Fibroblast of lung (primary cell): ENCODE measurements around the gene NPHP4. TPM values are rescaled to one million over a fixed set of nuclear protein-coding genes. Genes with fewer than 3 reads are reported as not detected.

Experiments used
- DNase-seq, 2 donors: peaks; one replicate each; pipeline versions ENCODE4 v3.0.0 to v3.0.0-alpha.2; 2010; ENCODE audit warnings: low read depth in 2 of 2
- H2AFZ ChIP-seq: 2 replicates; pipeline ENCODE4 v1.5.1; 2012; ENCODE audit warnings: low read length, control low read depth, inconsistent platforms
- H3K27ac ChIP-seq: 2 replicates; pipeline ENCODE4 v1.5.1; 2011; ENCODE audit warnings: low read length, control low read depth; ENCODE audit not compliant: insufficient read depth
- H3K27me3 ChIP-seq: 2 replicates; pipeline ENCODE4 v1.5.1; 2011; ENCODE audit warnings: mild to moderate bottlenecking, low read length; ENCODE audit not compliant: control insufficient read depth, insufficient read depth
- H3K36me3 ChIP-seq: 2 replicates; pipeline ENCODE4 v1.5.1; 2011; ENCODE audit warnings: low read length; ENCODE audit not compliant: control insufficient read depth, insufficient read depth
- H3K4me1 ChIP-seq: 2 replicates; pipeline ENCODE4 v1.5.1; 2011; ENCODE audit warnings: low read length; ENCODE audit not compliant: control insufficient read depth, insufficient read depth; ENCODE audit errors: extremely low read depth
- H3K4me2 ChIP-seq: 2 replicates; pipeline ENCODE4 v1.5.1; 2011; ENCODE audit warnings: low read length, control low read depth; ENCODE audit not compliant: insufficient read depth; ENCODE audit errors: extremely low read depth
- H3K4me3 ChIP-seq, 4 experiments: fragments of 200-600 bp in 1 of 4; sonication (generic) in 1 of 4; replicated peaks in 1 of 4; 2 replicates each; pipeline ENCODE4 v1.5.1; 2011 to 2016; ENCODE audit warnings: low read length in 4 of 4, low read depth in 3 of 4, mild to moderate bottlenecking in 3 of 4, control low read depth in 2 of 4, inconsistent platforms in 1 of 4, mixed read lengths in 1 of 4; ENCODE audit not compliant: insufficient read depth in 1 of 4; ENCODE audit errors: control extremely low read depth in 1 of 4
- H3K79me2 ChIP-seq: 2 replicates; pipeline ENCODE4 v1.5.1; 2012; ENCODE audit warnings: mild to moderate bottlenecking, low read length, inconsistent platforms; ENCODE audit not compliant: control insufficient read depth, insufficient read depth
- H3K9ac ChIP-seq: 2 replicates; pipeline ENCODE4 v1.5.1; 2011; ENCODE audit warnings: mild to moderate bottlenecking, low read length, control low read depth; ENCODE audit not compliant: insufficient read depth
- H3K9me3 ChIP-seq: 2 replicates; pipeline ENCODE4 v1.5.1; 2012; ENCODE audit warnings: low read depth, low read length; ENCODE audit not compliant: control insufficient read depth, insufficient read depth
- H4K20me1 ChIP-seq: 2 replicates; pipeline ENCODE4 v1.5.1; 2011; ENCODE audit warnings: low read length; ENCODE audit not compliant: control insufficient read depth, insufficient read depth; ENCODE audit errors: extremely low read depth
- EZH2 ChIP-seq: IDR thresholded peaks from 2 replicates; pipeline ENCODE4 v1.5.1; 2012; ENCODE audit warnings: low read length, control low read depth, mild to moderate bottlenecking; ENCODE audit errors: missing control alignments
- polyA plus RNA-seq, 2 donors: library from polyadenylated mRNA; depleted of rRNA in 1 of 2; stranded (reverse) in 1 of 2; unstranded in 1 of 2; fragments of >200 nt; gene quantifications; 2 replicates each; pipeline ENCODE4 v1.2.1, GENCODE V29; 2011 to 2012; ENCODE audit warnings: missing spikeins in 1 of 2
- total RNA-seq: library from RNA; depleted of rRNA; stranded (reverse); fragments of >200 nt; gene quantifications from 2 replicates; pipeline ENCODE4 v1.2.1, GENCODE V29; 2014
- TF ChIP-seq, protein P1 (sequence below), 2 donors: IDR thresholded peaks in 1 of 2; conservative IDR thresholded peaks in 1 of 2; 1 replicate in 1 of 2; 2 replicates in 1 of 2; pipeline ENCODE4 v1.5.1; 2011 to 2012; ENCODE audit warnings: low read length in 2 of 2, control low read depth in 1 of 2, inconsistent platforms in 1 of 2, low read depth in 1 of 2, mild to moderate bottlenecking in 1 of 2

The NPHP4 gene
- total and polyA plus RNA-seq, 2 donors (not counting 1 experiment from before 2014, with no cell fraction given) = 1.5 to 4.0 TPM

DNA sequence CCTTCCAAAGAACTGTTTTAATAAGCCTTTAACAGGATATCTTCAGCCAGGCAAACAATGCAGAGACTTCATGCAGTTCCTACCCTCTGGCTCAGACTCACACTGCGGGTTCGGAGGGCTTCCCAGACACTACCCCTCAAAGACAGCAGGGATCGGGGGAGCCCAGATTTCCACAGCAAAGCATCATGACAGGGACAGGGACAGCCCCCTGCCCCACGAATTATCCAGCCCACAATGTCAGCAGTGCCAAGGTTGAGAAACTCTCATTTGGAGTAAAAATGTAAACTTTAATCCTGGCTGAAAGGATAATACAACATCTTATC is 20.1 kb downstream of the NPHP4 start:
- Histone ChIP-seq H3K27ac (no peak overlapping the region), H3K27me3 (no peaks in the 10 kb centered on the region)

DNA sequence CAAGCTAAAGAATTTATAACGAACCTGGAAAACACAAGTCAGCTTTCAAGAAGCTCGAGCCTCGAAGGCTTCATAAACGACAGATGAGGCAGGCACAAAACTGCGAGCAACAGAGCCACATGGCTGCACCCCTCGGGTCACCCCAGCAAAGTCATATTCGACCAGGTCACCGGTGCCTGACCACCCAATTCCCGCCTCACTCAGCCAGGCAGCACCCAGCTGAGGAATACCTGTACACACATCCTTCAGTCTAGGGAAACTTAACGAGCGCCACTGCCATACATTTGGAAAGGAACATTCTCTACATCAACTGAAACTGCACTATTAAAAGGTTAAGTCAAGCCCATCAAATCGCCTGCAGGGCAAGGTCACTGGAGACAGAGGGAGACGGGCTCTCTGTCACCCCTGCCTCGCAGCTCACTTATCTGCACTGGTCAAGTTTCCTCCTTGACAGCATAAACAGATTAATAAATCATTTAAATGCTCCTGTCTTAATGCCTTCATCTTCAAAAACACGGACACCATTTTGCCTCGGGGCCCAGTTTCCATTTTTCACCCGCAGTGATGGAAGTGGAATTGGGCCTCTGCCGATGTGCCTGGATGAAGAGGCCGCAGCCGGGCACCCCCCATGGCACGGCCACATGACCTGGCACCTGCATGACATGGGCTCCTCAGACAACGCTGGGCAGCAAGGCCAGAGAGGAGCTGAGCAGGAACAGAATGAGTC is 20.6 kb downstream of the NPHP4 start:
- no peaks in the 10 kb centered on the region for H3K9me3 ChIP-seq
- no peak for TF ChIP-seq EZH2
- TF ChIP-seq, protein P1, sequence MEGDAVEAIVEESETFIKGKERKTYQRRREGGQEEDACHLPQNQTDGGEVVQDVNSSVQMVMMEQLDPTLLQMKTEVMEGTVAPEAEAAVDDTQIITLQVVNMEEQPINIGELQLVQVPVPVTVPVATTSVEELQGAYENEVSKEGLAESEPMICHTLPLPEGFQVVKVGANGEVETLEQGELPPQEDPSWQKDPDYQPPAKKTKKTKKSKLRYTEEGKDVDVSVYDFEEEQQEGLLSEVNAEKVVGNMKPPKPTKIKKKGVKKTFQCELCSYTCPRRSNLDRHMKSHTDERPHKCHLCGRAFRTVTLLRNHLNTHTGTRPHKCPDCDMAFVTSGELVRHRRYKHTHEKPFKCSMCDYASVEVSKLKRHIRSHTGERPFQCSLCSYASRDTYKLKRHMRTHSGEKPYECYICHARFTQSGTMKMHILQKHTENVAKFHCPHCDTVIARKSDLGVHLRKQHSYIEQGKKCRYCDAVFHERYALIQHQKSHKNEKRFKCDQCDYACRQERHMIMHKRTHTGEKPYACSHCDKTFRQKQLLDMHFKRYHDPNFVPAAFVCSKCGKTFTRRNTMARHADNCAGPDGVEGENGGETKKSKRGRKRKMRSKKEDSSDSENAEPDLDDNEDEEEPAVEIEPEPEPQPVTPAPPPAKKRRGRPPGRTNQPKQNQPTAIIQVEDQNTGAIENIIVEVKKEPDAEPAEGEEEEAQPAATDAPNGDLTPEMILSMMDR (conservative IDR thresholded peaks at IDR 0.05 in 1 of 2, IDR thresholded peaks at IDR 0.05 in 1 of 2; ENCODE audit: low read depth in 1 of 2, low read length in 2 of 2) = no peak
- H3K27me3 ChIP-seq = no peaks in the 10 kb centered on the region
- no peaks in the 10 kb centered on the region for H3K36me3 ChIP-seq
- no peaks in the 10 kb centered on the region for H4K20me1 ChIP-seq
- DNase-seq = no peak
- H3K27ac ChIP-seq = no peak overlapping the region
- H2AFZ ChIP-seq = no peak overlapping the region
- H3K4me3 ChIP-seq = no peak overlapping the region
- H3K9ac ChIP-seq = no peak overlapping the region
- no peaks in the 10 kb centered on the region for H3K79me2 ChIP-seq
- H3K4me1 ChIP-seq = no peaks in the 10 kb centered on the region
- H3K4me2 ChIP-seq = no peak overlapping the region

More for the DNA sequence above, 20.1 kb downstream of the NPHP4 start:
- Histone ChIP-seq H3K4me1 (no peaks in the 10 kb centered on the region), H2AFZ (no peak overlapping the region), H3K4me3 (no peak overlapping the region), H3K79me2 (no peaks in the 10 kb centered on the region), H3K9ac (no peak overlapping the region), H3K9me3 (no peaks in the 10 kb centered on the region), H3K4me2 (no peak overlapping the region), H3K36me3 (no peaks in the 10 kb centered on the region), H4K20me1 (no peaks in the 10 kb centered on the region)
- TF ChIP-seq EZH2 = no peak
- DNase-seq = no peak

DNA sequence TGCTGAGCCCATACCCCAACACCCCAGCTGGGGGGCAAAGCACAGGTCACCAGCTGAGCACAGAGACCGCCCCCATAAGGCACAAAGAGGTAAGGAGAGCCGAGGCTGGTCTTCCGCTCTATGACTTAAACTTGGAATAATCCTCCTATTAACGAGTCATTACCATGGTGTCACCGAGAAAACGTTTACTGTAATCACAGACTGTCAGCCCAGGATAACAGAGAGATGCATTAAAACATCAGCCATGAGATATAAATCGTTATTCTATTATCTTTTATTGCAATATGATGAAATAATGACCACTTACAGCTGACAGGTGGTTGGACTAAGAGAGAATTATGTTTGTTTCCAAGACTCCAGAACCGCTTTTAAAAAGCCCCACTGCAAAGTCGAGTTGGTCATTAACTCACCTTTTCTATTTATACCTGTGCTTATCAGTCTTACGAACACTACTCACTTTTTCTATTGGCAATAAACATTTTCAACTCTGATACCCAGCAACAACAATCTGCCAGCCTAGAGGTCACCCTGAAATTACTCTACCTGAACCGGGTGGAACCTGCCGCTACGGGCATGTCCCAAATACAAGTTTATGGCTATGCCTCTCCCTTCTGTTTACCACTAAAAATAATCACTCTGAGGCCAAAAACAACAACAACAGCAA is 21.5 kb downstream of the NPHP4 start:
- H4K20me1 ChIP-seq = no peaks in the 10 kb centered on the region
- H3K36me3 ChIP-seq = no peaks in the 10 kb centered on the region
- H3K27ac ChIP-seq = no peak overlapping the region
- no peaks in the 10 kb centered on the region for H3K27me3 ChIP-seq
- H3K9me3 ChIP-seq = no peaks in the 10 kb centered on the region
- no peaks in the 10 kb centered on the region for H3K4me1 ChIP-seq
- no peak overlapping the region for H2AFZ ChIP-seq
- no peak overlapping the region for H3K9ac ChIP-seq
- H3K4me2 ChIP-seq = no peak overlapping the region
- TF ChIP-seq EZH2 = no peak
- TF ChIP-seq, protein P1 (conservative IDR thresholded peaks at IDR 0.05 in 1 of 2, IDR thresholded peaks at IDR 0.05 in 1 of 2; ENCODE audit: low read depth in 1 of 2, low read length in 2 of 2) = no peak
- no peak overlapping the region for H3K4me3 ChIP-seq
- no peaks in the 10 kb centered on the region for H3K79me2 ChIP-seq
- no peak for DNase-seq
